AG04449 (cell line): ENCODE data around the gene MAN1A2.

Experiments
- CTCF ChIA-PET: fragments of 350-600 bp; formaldehyde crosslinking; extraction: SDS; loops from one replicate; lab custom pipeline; 2021; ENCODE audit warnings: antibody characterized with exemption; lab: Yijun Ruan, JAX
- POLR2A ChIA-PET: fragments of 400-600, 350-600 bp; formaldehyde crosslinking; extraction: SDS; loops from one replicate; lab custom pipeline; 2020; ENCODE audit warnings: antibody characterized with exemption, inconsistent platforms; lab: Yijun Ruan, JAX
- DNase-seq: peaks from one replicate; pipeline ENCODE4 v3.0.0-alpha.2; 2010; ENCODE audit warnings: low read depth, low spot score
- H3K4me3 ChIP-seq: 2 replicates; pipeline ENCODE4 v1.5.1; 2011; ENCODE audit warnings: low read depth, mild to moderate bottlenecking, control low read depth, low read length
- TF ChIP-seq, protein P1 (sequence below): IDR thresholded peaks from one replicate; pipeline ENCODE4 v1.5.1; 2011; ENCODE audit warnings: mild to moderate bottlenecking, moderate library complexity, low read length, control low read depth, inconsistent platforms; ENCODE audit not compliant: insufficient read depth; ENCODE audit errors: missing control alignments

MAN1A2 gene

DNA sequence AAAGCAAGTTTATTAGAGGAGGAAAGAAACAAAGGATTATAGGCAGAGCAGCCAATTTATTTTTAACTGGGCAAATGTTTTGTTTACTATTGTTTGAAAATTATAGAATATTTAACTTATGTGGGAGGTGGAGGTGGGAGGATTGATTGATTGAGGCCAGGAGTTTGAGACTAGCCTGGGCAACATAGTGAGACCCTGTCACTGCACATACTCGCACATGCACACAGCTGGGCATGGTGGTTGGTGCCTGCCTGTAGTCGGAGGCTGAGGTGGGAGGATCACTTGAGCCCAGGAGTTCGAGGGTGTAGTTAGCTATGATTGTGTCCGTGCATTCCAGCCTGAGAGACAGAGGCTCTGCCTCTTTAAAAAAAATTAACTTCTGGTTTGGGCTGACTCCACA, 6.7 kb downstream of the MAN1A2 start:
- TF ChIP-seq, protein P1, sequence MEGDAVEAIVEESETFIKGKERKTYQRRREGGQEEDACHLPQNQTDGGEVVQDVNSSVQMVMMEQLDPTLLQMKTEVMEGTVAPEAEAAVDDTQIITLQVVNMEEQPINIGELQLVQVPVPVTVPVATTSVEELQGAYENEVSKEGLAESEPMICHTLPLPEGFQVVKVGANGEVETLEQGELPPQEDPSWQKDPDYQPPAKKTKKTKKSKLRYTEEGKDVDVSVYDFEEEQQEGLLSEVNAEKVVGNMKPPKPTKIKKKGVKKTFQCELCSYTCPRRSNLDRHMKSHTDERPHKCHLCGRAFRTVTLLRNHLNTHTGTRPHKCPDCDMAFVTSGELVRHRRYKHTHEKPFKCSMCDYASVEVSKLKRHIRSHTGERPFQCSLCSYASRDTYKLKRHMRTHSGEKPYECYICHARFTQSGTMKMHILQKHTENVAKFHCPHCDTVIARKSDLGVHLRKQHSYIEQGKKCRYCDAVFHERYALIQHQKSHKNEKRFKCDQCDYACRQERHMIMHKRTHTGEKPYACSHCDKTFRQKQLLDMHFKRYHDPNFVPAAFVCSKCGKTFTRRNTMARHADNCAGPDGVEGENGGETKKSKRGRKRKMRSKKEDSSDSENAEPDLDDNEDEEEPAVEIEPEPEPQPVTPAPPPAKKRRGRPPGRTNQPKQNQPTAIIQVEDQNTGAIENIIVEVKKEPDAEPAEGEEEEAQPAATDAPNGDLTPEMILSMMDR, result no peak
- ChIA-PET CTCF (no interaction called here), POLR2A (no interaction called here)
- no peak for DNase-seq
- no peak overlapping the region for H3K4me3 ChIP-seq

GRCh38 chr1:117375327-117375726, 8.1 kb downstream of the MAN1A2 start:
- ChIA-PET CTCF (no interaction called here), POLR2A (no interaction called here)
- TF ChIP-seq, protein P1, result no peak
- no peak overlapping the region for H3K4me3 ChIP-seq
- DNase-seq, result no peak

DNA sequence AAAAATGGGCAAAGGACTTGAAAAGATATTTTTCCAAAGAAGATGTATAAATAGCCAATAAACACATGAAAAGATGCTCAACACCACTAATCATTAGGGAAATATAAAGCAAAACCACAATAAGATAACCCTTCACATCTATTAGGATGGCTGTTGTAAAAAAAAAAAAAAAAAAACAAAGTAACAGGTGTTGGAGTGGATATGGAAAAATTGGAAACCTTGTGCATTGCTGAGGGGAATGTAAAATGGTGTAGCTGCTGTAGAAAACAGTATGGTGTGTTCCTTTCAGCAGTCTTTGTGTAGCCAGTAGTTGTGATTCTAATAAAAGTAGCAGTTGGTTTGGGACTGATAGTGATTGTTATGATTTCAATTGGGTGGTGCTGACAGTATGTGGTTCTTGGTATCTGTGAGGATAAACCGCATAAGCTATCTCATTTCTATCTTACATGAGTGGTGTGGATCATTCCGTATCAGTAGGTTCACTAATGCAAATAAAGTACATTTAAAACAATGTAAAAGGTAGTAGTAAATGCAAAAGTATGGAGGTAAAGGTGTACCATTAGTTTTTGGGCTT, 19.9 kb downstream of the MAN1A2 start:
- H3K4me3 ChIP-seq, result no peak overlapping the region
- no peak for DNase-seq
- POLR2A ChIA-PET, result no interaction called here
- TF ChIP-seq, protein P1, result no peak
- CTCF ChIA-PET, result no interaction called here

DNA sequence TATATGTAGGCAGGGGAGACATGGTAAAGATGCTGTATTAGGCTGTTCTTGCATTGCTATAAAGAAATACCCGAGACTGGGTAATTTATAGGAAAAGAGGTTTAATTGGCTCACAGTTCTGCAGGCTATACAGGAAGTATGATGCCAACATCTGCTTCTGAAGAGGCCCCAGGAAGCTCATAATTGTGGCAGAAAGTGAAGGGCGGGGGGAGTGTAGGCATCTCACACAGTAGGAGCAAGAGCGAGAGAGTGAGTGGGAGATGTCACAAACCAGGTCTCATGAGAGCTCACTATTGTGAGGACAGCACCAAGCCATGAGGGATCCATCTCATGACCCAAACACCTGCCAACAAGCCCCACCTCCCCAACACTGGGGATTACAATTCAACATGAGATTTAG, 21.1 kb downstream of the MAN1A2 start:
- no peak for DNase-seq
- ChIA-PET CTCF (no interaction called here), POLR2A (no interaction called here)
- no peak overlapping the region for H3K4me3 ChIP-seq
- TF ChIP-seq, protein P1, result no peak

DNA sequence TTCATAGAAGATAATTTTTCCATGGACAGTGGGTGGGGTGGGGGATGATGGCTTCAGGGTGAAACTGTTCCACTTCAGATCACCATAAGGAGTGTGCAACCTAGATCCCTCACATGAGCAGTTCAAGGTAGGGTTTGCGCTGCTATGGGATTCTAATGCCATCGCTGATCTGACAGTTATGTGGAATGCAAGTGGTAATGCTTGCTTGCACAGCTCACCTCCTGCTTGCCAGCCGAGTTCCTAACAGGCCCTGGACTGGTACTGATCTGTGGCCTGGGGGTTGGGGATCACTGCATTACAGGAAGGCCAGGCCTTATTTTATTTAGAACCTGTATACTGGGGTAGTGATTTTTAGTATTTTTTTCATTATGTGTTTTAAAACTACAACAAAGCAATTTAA, 22.0 kb downstream of the MAN1A2 start:
- H3K4me3 ChIP-seq, result no peak overlapping the region
- CTCF ChIA-PET, result no interaction called here
- POLR2A ChIA-PET, result no interaction called here
- TF ChIP-seq, protein P1, result no peak
- no peak for DNase-seq

DNA sequence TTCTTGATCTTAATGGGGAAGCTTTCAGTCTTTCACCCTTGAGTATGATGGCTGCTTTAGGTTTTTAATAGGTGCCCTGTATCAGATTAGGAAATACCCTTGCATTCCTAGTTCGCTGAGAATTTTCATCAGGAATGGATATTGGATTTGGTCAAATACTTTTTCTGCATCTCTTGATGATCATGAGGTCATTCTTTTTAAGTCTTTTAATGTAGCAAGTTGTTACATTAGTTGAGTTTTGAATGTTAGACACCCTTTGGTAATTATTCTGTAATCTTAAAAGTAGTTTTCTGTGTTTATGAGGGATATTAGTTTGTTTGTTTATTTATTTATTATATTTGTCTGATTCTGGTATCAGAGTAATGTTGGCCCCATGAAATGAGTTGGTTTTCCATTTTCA, 22.5 kb downstream of the MAN1A2 start:
- ChIA-PET CTCF (no interaction called here), POLR2A (no interaction called here)
- TF ChIP-seq, protein P1, result no peak
- no peak overlapping the region for H3K4me3 ChIP-seq
- DNase-seq, result no peak
